ENCODE data around the gene CHIC1.

DNA sequence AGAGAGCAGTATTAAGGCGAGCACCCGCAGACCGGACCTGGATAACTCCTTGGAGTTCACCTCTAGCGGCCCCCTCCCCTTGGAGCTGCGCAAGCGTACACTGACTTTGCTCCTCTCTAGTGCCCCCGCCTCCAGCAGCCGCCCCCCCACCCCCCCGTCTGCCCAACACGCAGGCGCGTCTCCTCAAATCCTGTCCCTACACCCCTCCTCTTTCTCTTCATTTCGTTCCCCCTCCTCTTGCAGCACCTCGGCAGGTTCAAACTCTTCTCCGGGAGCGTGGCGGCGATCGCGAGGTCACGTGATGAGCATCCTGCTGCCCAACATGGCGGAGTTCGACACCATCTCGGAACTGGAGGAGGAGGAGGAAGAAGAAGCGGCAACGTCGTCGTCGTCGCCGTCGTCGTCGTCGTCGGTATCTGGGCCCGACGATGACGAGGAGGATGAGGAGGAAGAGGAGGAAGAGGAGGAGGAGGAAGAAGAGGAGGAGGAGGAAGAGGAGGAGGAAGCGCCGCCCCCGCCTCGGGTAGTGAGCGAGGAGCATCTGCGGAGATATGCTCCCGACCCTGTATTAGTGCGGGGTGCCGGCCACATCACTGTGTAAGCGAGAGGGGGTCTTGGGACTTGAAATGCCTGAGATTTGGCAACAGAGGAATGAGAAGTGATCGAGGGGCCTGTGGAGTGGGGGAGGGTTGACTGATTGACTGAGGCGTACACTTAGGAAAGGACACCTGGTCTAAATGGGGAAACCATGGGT, at the start of gene CHIC1:
- TF ChIP-seq ZNF624 (tag by site-specific recombination; IDR thresholded peaks at IDR 0.05) (no peak), ZNF777 (tag by site-specific recombination; IDR thresholded peaks at IDR 0.05; ENCODE audit: borderline replicate concordance) (peak; percentile 87), ZNF335 (tag by site-specific recombination; conservative IDR thresholded peaks at IDR 0.05) (peak; percentile 77), CTCF (tag by site-specific recombination; IDR thresholded peaks at IDR 0.05) (no peak), TRIM28 (IDR thresholded peaks at IDR 0.05; ENCODE audit: borderline replicate concordance, low read length) (no peak), ZNF223 (tag by site-specific recombination; IDR thresholded peaks at IDR 0.05) (no peak), ZNF654 (tag by site-specific recombination; IDR thresholded peaks at IDR 0.05; ENCODE audit: low read depth) (no peak), ZNF677 (tag by site-specific recombination; IDR thresholded peaks at IDR 0.05) (no peak)
- TF ChIP-seq, protein P1, sequence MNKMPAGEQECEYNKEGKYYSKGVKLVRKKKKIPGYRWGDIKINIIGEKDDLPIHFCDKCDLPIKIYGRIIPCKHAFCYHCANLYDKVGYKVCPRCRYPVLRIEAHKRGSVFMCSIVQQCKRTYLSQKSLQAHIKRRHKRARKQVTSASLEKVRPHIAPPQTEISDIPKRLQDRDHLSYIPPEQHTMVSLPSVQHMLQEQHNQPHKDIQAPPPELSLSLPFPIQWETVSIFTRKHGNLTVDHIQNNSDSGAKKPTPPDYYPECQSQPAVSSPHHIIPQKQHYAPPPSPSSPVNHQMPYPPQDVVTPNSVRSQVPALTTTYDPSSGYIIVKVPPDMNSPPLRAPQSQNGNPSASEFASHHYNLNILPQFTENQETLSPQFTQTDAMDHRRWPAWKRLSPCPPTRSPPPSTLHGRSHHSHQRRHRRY (tag by site-specific recombination; IDR thresholded peaks at IDR 0.05) = 0 out of 2 replicates have a peak, but pooled peaks have one; percentile 69

Measured in HEK293 (cell line).